Measurements from ENCODE around the gene DNAJB2.

The DNAJB2 gene

DNA sequence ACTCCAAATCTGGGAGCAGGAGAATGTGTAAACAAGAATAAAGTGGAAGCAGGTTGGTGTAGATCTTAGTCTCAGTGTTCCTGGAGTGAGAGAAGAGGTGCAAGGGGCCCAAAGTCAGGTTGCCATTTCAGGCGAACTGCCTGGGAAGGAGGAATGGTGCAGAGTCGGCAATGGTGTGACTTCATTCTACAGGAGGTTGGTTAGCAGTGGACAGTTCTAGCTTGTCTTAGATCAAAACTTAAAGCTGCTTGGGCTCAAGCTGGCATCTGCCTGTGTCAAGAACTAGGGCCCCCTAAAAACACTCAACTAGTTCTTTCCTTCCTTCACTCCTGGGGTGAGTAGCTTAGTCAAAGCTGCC lies 30.3 kb upstream of the DNAJB2 start:
- Histone ChIP-seq H3K4me3 (ENCODE audit: low read depth, low read length) (peak overlapping the region; percentile 30), H3K27me3 (ENCODE audit: insufficient read depth, low read length) (no peaks in the 10 kb centered on the region), H3K27ac (ENCODE audit: low read depth, low read length) (peak overlapping the region; percentile 88)

GRCh38 chr2:219249203-219249980 lies 29.8 kb upstream of the DNAJB2 start:
- H3K27ac ChIP-seq (ENCODE audit: low read depth, low read length), result peak overlapping the region; percentile 88
- peaks cover 55% of the 10 kb centered on the region for H3K4me1 ChIP-seq (ENCODE audit: control insufficient read depth, insufficient read depth, low read length, unreplicated experiment)
- no peak overlapping the region for H2AFZ ChIP-seq (ENCODE audit: low read length, unreplicated experiment)
- H3K27me3 ChIP-seq (ENCODE audit: insufficient read depth, low read length), result no peaks in the 10 kb centered on the region
- peaks cover 8% of the 10 kb centered on the region; the same call in 1 of the 2 replicates for H3K36me3 ChIP-seq (ENCODE audit: insufficient read depth, low read length)
- peaks cover 48% of the 10 kb centered on the region for H3K79me2 ChIP-seq (ENCODE audit: control insufficient read depth, insufficient read depth, low read length, unreplicated experiment)
- H3K4me3 ChIP-seq (ENCODE audit: low read depth, low read length), result peak overlapping the region; percentile 30

More for the DNA sequence above, 30.3 kb upstream of the DNAJB2 start:
- H3K79me2 ChIP-seq (ENCODE audit: control insufficient read depth, insufficient read depth, low read length, unreplicated experiment), result peaks cover 48% of the 10 kb centered on the region
- no peak overlapping the region for H2AFZ ChIP-seq (ENCODE audit: low read length, unreplicated experiment)
- peaks cover 59% of the 10 kb centered on the region for H3K4me1 ChIP-seq (ENCODE audit: control insufficient read depth, insufficient read depth, low read length, unreplicated experiment)
- peaks cover 8% of the 10 kb centered on the region; the same call in 1 of the 2 replicates for H3K36me3 ChIP-seq (ENCODE audit: insufficient read depth, low read length)

GRCh38 chr2:219250049-219250781 lies 29.0 kb upstream of the DNAJB2 start:
- Histone ChIP-seq H3K4me1 (ENCODE audit: control insufficient read depth, insufficient read depth, low read length, unreplicated experiment) (peaks cover 52% of the 10 kb centered on the region), H3K27ac (ENCODE audit: low read depth, low read length) (peak overlapping the region; percentile 88)

GRCh38 chr2:219251656-219252055 lies 27.5 kb upstream of the DNAJB2 start:
- Histone ChIP-seq H3K27ac (ENCODE audit: low read depth, low read length) (no peak overlapping the region), H3K27me3 (ENCODE audit: insufficient read depth, low read length) (no peaks in the 10 kb centered on the region), H3K79me2 (ENCODE audit: control insufficient read depth, insufficient read depth, low read length, unreplicated experiment) (peaks cover 31% of the 10 kb centered on the region), H3K4me3 (ENCODE audit: low read depth, low read length) (peak overlapping the region; percentile 90), H3K36me3 (ENCODE audit: insufficient read depth, low read length) (peaks cover 8% of the 10 kb centered on the region; the same call in 1 of the 2 replicates), H2AFZ (ENCODE audit: low read length, unreplicated experiment) (no peak overlapping the region), H3K4me1 (ENCODE audit: control insufficient read depth, insufficient read depth, low read length, unreplicated experiment) (peaks cover 44% of the 10 kb centered on the region)

More at GRCh38 chr2:219250049-219250781, 29.0 kb upstream of the DNAJB2 start:
- peaks cover 8% of the 10 kb centered on the region; the same call in 1 of the 2 replicates for H3K36me3 ChIP-seq (ENCODE audit: insufficient read depth, low read length)
- H3K79me2 ChIP-seq (ENCODE audit: control insufficient read depth, insufficient read depth, low read length, unreplicated experiment), result peaks cover 43% of the 10 kb centered on the region
- H3K4me3 ChIP-seq (ENCODE audit: low read depth, low read length), result peak overlapping the region; percentile 2
- H2AFZ ChIP-seq (ENCODE audit: low read length, unreplicated experiment), result no peak overlapping the region
- H3K27me3 ChIP-seq (ENCODE audit: insufficient read depth, low read length), result no peaks in the 10 kb centered on the region

- Histone ChIP-seq H3K36me3 (ENCODE audit: insufficient read depth, low read length) (peaks cover 8% of the 10 kb centered on the region; the same call in 1 of the 2 replicates), H3K4me1 (ENCODE audit: control insufficient read depth, insufficient read depth, low read length, unreplicated experiment) (peaks cover 41% of the 10 kb centered on the region), H3K4me3 (ENCODE audit: low read depth, low read length) (peak overlapping the region; percentile 90), H3K27ac (ENCODE audit: low read depth, low read length) (no peak overlapping the region), H2AFZ (ENCODE audit: low read length, unreplicated experiment) (no peak overlapping the region), H3K79me2 (ENCODE audit: control insufficient read depth, insufficient read depth, low read length, unreplicated experiment) (peaks cover 28% of the 10 kb centered on the region), H3K27me3 (ENCODE audit: insufficient read depth, low read length) (no peaks in the 10 kb centered on the region)
Observed at GRCh38 chr2:219252084-219252483, 27.1 kb upstream of the DNAJB2 start.

- Histone ChIP-seq H3K79me2 (ENCODE audit: control insufficient read depth, insufficient read depth, low read length, unreplicated experiment) (peaks cover 24% of the 10 kb centered on the region), H3K4me1 (ENCODE audit: control insufficient read depth, insufficient read depth, low read length, unreplicated experiment) (peaks cover 41% of the 10 kb centered on the region), H3K27me3 (ENCODE audit: insufficient read depth, low read length) (no peaks in the 10 kb centered on the region), H3K36me3 (ENCODE audit: insufficient read depth, low read length) (peaks cover 8% of the 10 kb centered on the region; the same call in 1 of the 2 replicates), H2AFZ (ENCODE audit: low read length, unreplicated experiment) (peak overlapping the region; percentile 13), H3K27ac (ENCODE audit: low read depth, low read length) (peak overlapping the region; percentile 3; the same call in 1 of the 2 replicates), H3K4me3 (ENCODE audit: low read depth, low read length) (peak overlapping the region; percentile 90)
Observed at GRCh38 chr2:219252570-219252899, 26.6 kb upstream of the DNAJB2 start.

DNA sequence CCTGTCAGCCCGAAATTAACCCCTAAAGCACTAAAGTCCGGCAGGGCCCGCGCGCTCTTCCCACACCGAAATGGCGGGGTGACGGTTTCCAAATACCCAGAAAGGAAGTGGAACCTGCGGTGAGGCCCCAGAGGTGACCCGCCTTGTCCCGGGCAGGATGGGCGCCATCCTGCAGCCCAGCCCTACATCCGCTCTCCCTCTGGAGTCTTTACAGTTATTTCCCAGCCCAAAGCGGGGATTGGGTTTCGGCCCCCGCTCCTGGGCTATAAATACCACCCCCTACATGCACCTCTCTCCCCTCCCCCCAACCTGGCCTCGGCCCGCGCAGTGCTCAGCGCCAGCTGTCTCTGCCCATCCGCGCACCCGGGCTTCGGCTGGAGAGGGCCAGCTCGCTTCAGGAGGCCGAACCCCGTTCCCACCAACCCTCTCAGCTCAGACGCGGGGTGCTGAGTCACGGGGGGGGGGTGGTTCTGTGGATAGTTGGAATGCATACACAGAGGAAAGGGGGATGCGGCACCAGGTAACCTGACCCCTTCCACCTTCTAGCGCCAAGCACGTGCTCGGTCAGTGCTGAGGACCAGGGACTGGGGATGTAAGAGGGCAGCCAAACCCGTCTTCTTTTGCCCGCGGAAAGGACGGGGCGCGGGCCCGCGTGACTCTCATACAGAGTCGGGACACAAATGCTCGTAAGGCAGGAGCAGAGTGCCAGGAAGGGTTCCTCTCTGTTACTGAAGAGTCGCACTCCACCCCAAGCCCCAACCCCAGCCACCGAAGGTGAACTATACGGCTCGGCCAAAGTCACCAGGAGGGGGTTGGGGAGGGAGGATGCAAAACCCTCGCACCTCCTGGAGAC lies 26.0 kb upstream of the DNAJB2 start, which contains the start of gene TUBA4B:
Gene TUBA4B (plus strand): TSS at position 344 of the 853 bp plus-strand sequence. CDS start 165 bp downstream, at position 509.
- Histone ChIP-seq H3K36me3 (ENCODE audit: insufficient read depth, low read length) (peaks cover 4% of the 10 kb centered on the region; the same call in 1 of the 2 replicates), H3K4me1 (ENCODE audit: control insufficient read depth, insufficient read depth, low read length, unreplicated experiment) (peaks cover 40% of the 10 kb centered on the region), H2AFZ (ENCODE audit: low read length, unreplicated experiment) (peak within 1 kb of the TSS; percentile 84), H3K27me3 (ENCODE audit: insufficient read depth, low read length) (no peaks in the 10 kb centered on the region), H3K27ac (ENCODE audit: low read depth, low read length) (peak within 1 kb of the TSS; percentile 3; the same call in 1 of the 2 replicates), H3K79me2 (ENCODE audit: control insufficient read depth, insufficient read depth, low read length, unreplicated experiment) (peaks cover 22% of the 10 kb centered on the region), H3K4me3 (ENCODE audit: low read depth, low read length) (peak within 1 kb of the TSS; percentile 90)

- peak within 1 kb of the TSS; percentile 3; the same call in 1 of the 2 replicates for H3K27ac ChIP-seq (ENCODE audit: low read depth, low read length)
- peak within 1 kb of the TSS; percentile 84 for H2AFZ ChIP-seq (ENCODE audit: low read length, unreplicated experiment)
- H3K36me3 ChIP-seq (ENCODE audit: insufficient read depth, low read length), result peaks cover 4% of the 10 kb centered on the region; the same call in 1 of the 2 replicates
- H3K79me2 ChIP-seq (ENCODE audit: control insufficient read depth, insufficient read depth, low read length, unreplicated experiment), result peaks cover 19% of the 10 kb centered on the region
- peak within 1 kb of the TSS; percentile 90 for H3K4me3 ChIP-seq (ENCODE audit: low read depth, low read length)
- no peaks in the 10 kb centered on the region for H3K27me3 ChIP-seq (ENCODE audit: insufficient read depth, low read length)
- peaks cover 32% of the 10 kb centered on the region for H3K4me1 ChIP-seq (ENCODE audit: control insufficient read depth, insufficient read depth, low read length, unreplicated experiment)
Observed at GRCh38 chr2:219253753-219254589, 25.2 kb upstream of the DNAJB2 start, which contains the start of gene TUBA4A. Gene TUBA4A, minus strand, starts transcription at chr2:219253918. Its CDS starts 60 bp downstream, at chr2:219253858.

- Histone ChIP-seq H3K36me3 (ENCODE audit: insufficient read depth, low read length) (peaks cover 4% of the 10 kb centered on the region; the same call in 1 of the 2 replicates), H3K27ac (ENCODE audit: low read depth, low read length) (no peak overlapping the region), H3K79me2 (ENCODE audit: control insufficient read depth, insufficient read depth, low read length, unreplicated experiment) (peaks cover 19% of the 10 kb centered on the region), H3K4me3 (ENCODE audit: low read depth, low read length) (peak overlapping the region; percentile 90), H3K27me3 (ENCODE audit: insufficient read depth, low read length) (no peaks in the 10 kb centered on the region), H2AFZ (ENCODE audit: low read length, unreplicated experiment) (peak overlapping the region; percentile 84), H3K4me1 (ENCODE audit: control insufficient read depth, insufficient read depth, low read length, unreplicated experiment) (peaks cover 25% of the 10 kb centered on the region)
Observed at GRCh38 chr2:219254590-219255201, 24.5 kb upstream of the DNAJB2 start.

All from ACC112 (cell line).